Subcutaneous adipose tissue (tissue), 4 donors: ENCODE data around the gene NAGPA. TPM values are rescaled to one million over a fixed set of nuclear protein-coding genes. Genes with fewer than 3 reads are reported as not detected.

Experiments used
- total RNA-seq, 4 donors: library from RNA; depleted of rRNA; stranded (reverse); fragments of >200 nt; gene quantifications; one replicate each; pipeline ENCODE4 v1.1.0, GENCODE V29; 2016
- TF ChIP-seq, protein P1 (sequence below): fragments of 450-650 bp; IDR thresholded peaks from one replicate; pipeline ENCODE4 v1.5.1; 2016; ENCODE audit warnings: low read depth, mild to moderate bottlenecking, control low read depth, antibody characterized with exemption, moderate library complexity

NAGPA gene
- total RNA-seq, 4 donors from 2014 or later: 5.9 to 37.9 (median 30.1) TPM

DNA sequence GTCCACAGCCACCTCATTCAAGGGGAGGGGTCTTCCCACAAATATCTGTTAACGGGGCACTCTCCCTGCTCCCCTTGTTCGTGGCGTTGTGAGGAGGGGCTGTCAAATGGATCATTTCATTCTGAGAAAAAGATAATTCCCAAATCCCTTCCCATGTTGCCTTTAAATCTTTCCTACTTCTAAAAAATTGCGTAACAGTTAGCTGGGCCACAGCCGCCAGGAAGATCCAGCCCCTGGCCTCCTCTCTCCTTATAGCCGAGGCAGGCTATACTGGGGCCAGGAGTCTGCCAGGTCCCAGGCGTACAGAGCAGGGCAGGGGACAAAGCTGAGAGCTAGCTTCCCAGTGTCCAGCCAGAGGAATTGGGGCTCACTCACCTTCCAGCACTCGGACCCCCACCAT is 31.6 kb upstream of the NAGPA start:
- TF ChIP-seq, protein P1, sequence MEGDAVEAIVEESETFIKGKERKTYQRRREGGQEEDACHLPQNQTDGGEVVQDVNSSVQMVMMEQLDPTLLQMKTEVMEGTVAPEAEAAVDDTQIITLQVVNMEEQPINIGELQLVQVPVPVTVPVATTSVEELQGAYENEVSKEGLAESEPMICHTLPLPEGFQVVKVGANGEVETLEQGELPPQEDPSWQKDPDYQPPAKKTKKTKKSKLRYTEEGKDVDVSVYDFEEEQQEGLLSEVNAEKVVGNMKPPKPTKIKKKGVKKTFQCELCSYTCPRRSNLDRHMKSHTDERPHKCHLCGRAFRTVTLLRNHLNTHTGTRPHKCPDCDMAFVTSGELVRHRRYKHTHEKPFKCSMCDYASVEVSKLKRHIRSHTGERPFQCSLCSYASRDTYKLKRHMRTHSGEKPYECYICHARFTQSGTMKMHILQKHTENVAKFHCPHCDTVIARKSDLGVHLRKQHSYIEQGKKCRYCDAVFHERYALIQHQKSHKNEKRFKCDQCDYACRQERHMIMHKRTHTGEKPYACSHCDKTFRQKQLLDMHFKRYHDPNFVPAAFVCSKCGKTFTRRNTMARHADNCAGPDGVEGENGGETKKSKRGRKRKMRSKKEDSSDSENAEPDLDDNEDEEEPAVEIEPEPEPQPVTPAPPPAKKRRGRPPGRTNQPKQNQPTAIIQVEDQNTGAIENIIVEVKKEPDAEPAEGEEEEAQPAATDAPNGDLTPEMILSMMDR: no peak

DNA sequence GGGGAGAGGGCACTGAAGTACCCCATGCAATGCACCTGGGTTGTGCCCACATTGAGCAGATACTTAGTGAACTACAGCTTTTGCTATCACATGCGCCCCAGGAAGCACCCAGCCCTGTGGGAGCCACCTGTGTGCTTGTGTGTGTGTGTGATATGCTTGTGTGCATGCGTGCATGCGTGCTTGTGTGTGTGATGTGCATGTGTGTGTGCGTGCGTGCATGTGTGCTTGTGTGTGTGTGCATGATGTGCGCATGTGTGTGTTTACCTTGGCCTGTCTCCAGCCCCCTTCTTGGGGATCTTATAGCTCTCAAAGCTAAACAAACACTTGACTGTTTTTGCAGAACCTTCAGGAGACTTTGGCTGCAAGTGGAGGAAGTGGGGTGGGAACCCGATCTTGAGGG is 31.2 kb upstream of the NAGPA start:
- TF ChIP-seq, protein P1: no peak

DNA sequence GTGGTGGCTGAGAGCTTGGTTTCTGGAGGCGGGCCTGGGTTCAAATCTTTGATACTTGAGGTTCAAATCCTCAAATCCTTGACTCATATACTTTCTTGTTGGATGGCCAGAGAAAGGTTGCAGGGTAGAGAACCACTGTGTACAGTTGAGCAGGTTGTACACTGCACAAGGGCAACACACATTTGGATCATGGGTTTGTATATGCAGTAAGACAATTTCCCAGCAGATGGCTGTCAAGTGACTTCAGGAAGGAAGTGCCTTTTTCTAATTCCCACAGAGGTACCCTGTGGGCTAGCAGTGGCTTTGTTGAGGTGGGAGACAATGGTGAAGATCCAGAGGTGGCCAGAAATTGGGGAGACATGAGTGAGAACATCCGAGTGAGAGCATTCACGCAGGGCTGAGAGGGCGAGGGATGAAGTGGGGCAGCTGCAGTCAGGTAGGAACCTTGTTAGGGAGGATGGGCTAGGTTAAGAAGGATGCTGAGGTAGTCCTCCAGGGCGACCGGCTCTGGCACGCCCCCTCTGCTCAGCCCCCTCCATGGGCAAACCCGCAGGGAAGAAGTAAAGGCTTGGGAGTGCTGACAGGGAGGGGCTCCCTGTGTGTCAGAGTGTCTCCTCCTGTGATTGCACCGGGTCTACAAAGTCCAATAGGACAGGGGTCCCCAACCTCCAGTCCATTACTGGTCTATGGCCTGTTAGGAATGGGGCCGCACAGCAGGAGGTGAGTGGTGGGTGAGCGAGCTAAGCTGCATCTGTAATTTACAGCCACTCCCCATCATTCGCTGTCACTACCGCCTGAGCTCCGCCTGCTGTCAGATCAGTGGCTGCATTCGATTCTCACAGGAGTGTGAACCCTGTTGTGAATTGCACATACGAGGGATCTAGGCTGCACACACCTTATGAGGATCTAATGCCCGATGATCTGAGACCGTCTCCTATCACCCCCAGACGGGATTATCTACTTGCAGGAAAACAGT is 29.3 kb upstream of the NAGPA start:
- TF ChIP-seq, protein P1: no peak

DNA sequence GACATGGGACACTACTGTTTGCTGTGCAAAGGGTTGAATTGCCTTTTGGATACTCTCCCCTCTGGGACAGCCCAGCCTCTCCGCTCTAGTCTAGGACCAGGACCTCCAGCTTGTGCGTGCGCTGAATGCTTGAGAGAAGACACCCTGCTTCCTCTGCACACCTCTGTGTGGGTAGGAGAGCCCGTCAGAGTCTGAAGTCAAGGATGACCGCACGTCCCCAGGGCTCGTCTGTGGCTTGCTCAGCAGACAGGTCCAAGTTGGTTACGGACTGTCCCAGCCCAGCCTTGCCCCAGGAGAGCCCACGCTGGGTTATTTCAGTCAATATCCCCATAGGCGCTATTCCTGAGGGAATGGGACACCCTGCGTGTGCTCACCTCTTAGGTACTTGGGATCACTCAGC is 28.3 kb upstream of the NAGPA start:
- TF ChIP-seq, protein P1: no peak

DNA sequence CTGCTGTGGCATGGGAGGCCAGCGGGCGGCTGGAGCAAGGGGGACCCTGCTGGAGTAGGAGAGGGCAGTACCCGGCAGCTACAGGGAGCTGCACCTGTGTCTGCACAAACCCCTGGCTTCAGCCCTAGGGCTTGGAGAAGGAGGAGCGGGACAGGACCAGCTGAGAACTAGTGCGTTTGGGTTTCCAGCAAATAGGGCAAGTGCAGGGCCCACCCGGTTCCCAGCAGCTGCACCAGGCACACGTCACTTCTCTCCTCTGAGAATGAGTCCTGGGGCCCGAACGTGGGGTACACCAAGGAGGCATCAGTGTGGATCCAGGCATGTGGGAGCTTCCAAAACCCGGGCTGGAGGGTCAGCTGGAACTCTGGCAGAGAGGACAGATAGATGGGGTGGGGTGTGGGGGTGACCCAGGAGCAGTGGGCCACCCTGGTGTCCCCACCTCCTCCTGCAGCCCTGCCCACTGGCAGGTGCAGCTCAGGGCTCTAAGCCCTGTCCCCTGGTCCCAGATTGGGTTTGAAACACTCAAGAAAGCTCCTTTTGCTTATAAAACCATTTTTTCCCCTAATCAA is 26.4 kb upstream of the NAGPA start:
- TF ChIP-seq, protein P1: no peak

DNA sequence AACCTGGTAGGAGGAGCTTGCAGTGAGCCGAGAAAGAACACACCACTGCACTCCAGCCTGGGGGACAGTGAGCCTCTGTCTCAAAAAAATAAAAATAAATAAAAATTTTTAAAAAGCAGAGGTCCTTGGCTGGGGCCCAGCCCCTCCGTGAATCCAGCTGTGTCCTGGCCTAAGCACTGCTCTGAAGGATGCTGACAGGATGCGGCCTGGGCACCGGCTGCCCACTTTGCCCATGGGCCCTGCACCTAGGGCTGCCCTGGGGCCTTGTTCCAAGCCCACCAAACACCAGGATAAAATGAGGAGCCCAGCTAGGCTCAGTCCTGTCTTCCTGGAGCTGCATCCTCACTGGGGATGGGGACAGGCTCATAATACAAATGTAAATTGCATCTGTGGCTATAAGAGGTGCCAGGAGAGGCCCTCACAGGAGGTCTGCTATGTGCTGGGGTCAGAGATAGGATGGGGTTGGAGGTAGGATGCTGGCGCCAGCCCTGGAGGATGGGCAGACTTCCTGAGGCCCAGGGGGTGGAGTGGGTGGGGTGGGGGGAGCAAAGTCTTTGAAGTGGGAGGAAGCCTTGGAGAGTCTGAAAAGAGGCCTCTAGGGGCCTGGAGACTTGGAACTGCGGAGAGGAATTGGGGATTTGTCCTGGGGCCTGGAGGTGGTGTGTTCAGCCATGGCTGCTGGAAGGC is 25.8 kb upstream of the NAGPA start:
- TF ChIP-seq, protein P1: no peak

DNA sequence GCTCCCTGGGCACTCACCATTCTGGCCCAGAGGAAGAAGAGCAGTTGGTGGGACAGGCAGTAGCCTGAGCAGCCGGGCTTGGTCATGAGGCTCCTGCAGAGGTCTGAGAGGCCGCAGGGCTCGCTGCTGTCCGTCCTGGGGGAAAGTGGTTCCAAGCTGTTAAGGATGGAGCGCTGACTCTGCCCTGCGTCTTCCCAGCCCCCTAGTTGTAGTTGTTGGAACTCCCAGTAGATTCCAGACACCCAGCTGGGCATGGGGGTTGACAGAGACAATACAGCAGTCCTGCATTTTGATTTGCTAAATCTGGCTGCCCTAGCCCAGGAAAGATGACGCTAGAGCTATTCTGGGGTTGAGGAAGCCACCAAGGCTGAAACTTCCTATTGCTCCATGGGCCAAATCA is 24.7 kb upstream of the NAGPA start:
- TF ChIP-seq, protein P1: no peak
